Inferior parietal cortex (tissue), 1 donor: ENCODE measurements around the gene PITRM1.
"Not testable (repeated sequence)": the region's sequence is repeated elsewhere in the genome, so short reads cannot be mapped to it uniquely, and the experiment has no call there.

Source experiments
- DNase-seq: peaks from one replicate; pipeline ENCODE4 v3.0.0-alpha.2; 2016; ENCODE audit errors: extremely low spot score

The PITRM1 gene

DNA sequence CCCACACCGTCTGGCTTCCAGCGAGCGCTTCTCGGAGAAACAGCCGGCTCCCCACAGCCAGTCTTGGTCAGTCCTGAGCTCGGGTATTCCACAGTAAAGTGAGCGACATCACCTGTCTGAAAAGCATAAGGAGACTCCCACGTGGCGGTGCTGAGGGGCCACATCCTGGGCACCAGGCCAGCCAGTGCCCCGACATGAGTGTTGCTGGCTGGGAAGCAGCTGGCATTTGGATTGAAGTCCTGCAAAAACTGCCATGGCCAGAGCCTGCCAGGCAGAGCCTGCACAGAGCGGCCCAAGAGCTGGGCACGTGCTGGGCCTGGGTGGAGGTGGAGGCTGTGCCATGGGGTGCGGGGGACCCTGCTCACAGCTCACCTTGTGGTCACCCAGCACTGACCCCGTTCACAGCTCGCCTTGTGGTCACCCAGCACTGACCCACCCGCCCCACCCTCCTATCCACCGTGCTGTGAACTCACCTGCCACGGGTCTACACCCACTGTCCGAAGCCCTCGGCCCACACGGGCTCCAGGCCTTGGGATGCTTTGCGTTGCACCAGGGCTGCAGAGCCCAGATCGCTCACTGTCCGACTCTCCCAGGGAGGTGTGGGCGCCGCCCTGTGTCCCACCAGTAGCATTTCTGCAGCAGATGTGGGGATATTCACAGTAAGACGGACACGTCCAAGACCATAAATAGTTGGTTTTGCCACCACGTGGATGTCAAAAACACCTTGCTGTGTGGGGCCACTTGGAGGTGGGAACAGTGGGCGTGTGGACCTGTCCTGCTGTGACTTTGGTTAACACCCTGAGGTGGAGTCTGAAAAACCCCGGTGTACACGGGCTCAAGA is 48.8 kb downstream of the PITRM1 start:
- no peak for DNase-seq

DNA sequence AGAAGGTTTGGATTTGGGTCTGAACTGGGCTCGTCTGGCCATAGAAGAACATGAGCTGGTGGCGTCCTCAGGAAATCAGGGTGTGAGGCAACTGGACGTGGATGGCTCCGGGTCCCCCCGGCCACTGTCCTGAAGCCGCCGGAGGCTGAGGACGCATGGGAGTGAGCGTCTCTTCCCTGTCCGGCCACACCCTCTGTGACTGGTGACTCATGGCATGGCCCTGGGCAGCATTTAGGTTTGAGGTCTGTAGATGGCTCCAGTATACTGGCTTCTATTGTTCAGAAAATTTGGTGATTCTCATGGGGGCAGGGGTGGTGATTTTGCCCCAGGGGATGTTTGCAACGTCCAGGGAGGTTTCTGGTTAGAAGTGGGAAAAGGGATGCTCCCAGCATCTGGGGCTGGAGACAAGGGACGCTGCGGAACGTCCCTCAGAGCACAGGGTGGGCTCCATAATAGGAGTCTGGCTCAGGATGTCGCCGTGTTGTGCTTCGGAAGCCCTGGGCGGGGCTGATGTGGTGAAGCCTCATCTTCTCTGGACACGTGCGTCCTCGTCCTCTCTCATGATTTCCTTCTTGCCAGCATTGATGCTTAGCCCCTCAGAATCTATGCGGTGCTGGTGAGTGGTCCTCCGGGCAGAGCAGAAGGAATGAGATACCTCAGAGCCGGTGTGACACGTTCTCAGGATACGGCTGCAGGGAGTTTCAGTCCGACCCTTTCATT is 49.9 kb downstream of the PITRM1 start:
- no peak for DNase-seq

DNA sequence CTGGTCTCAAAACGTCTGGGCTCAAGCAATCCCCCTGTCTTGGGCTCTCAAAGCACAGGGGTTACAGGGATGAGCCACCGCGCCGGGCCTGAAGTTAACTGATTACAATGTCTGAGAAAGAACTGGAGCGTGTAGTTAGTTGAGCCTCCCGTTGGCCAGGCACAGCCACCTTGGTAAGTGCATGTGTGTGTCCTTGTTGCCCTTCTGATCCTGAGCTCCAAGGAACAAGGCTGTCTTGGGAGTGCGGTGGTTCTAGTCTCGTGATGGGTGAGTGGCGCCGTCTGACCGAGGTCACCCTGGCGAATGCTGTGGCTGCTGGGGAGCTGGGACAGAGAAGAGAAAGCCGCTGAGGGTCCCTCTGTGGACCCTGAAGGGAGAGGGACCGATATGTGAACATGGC is 50.5 kb downstream of the PITRM1 start:
- DNase-seq, result no peak

DNA sequence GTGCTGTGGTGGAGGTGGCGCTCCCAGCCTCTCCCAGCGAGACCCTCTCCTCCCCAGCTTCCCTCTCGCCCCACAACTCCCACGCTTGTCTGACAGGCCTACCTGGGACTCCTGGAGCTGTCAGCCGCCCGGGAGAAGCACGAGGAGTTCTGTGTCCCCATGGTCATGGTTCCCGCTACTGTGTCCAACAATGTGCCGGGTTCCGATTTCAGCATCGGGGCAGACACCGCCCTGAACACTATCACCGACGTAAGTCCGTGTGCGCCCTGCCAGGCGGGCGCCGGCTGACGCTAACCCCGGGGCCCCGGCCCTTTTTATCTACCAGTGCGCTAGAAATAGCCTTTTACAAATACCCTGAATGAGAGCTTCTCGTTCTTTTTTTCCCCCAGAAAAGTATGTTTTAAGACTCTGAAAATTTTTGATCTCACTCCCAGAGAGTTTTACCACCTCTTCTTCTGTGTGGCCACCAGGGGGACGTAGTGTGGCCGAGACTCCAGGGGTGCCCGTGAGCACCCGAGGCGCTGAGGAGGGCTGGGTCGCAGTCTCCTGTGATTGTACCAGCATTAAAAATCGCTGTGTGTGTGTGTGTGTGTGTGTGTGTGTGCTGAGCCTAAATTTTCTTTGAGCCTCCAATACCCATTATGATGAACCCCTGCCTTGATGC is 52.7 kb downstream of the PITRM1 start:
- no peak for DNase-seq

DNA sequence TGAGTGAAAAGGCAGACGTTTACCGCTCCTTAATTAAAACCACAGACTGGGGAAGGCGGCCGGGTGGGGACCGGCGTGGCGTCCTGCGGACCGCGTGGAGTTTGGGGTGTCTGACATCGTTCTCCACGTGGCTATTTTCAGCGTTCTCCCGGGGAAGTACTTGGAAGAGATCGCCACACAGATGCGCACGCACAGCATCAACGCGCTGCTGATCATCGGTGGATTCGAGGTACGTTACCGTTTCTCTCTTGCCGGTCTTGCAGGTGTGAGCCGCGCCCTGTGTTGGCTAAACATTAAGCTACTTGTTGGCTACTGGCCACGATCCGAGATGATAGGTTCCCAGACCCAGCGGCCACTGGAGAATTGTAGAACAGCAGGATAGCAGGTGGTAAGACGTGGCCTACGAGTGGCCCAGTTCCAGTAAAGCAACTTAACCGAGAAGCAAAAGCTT is 53.9 kb downstream of the PITRM1 start:
- no peak for DNase-seq

DNA sequence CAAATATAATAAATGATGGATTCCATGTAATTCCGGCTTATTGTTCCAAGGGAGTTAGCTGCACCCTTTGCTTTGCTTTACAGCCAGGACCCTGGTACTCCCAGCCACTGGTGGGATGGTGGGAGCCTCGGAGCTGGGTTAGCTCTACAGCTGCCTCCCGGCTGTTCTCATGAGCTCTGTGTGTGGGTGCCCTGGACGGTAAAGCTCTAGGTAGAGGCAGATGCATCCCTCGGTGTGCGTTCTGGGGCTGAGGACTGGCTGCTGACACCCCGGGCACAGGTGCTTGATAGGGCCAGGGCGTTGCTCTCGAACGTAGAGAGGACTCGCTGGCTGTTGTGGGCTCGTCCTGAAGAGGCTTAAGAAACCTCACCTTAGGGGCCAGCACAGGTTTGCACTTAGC is 55.1 kb downstream of the PITRM1 start:
- DNase-seq, result no peak

DNA sequence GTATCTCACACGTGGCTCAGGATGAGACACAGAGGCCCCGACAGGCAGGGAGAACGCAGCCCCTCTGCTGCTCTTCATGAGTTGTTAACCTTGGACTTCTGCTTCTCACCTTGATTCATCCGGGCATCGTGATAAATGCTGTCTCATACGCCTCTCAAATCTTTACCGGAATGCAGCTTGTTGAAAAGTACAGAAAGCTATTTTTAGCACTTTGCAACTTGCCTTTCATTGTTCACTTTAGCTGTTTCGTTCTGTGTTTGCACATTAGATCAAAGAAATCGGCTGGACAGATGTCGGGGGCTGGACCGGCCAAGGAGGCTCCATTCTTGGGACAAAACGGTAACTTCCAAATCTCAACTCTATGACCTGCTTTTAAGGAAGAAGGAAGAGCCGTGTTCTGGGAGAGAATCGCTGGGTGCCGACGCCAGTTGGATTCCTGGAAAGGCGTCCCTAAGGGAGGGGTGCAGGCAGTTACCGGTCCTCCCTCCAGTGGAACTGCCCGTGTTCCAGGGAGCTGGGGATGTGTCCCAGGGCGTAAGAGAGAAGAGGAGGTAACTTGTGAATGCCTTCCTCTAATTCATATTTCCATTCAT is 56.0 kb downstream of the PITRM1 start:
- DNase-seq, result no peak

DNA sequence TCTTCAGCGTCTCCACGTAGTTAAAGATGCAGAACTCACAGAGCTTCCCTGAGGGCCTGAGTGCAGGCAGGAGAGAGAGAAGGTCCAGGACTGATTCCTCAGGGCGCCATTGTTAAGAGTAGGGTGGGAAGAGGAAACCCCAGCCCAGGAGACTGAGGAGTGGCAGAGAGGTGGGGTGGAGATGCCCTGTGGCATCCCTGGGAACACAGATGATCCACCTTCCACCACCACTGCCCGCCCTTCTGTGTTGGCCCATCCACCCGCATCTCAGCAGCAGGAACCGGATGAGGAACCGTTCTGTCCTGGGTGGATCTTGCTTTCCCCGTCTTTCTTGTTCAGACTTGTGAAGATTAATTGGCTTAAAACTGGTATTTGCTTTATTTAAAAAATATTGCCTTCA is 56.9 kb downstream of the PITRM1 start:
- DNase-seq, result no peak

DNA sequence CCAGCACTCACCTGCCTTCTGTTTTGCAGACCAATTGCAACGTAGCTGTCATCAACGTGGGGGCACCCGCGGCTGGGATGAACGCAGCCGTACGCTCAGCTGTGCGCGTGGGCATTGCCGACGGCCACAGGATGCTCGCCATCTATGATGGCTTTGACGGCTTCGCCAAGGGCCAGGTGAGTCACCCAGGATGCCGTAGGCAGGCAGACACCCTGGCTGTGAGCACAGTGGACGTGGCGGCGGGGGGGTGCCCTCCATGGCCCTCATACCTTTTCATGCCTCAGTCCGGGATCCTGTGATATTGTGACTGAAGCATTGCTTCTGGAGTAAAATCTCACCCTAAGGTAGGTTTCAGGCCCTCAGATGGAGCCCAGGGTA is 59.2 kb downstream of the PITRM1 start:
- DNase-seq, result no peak

DNA sequence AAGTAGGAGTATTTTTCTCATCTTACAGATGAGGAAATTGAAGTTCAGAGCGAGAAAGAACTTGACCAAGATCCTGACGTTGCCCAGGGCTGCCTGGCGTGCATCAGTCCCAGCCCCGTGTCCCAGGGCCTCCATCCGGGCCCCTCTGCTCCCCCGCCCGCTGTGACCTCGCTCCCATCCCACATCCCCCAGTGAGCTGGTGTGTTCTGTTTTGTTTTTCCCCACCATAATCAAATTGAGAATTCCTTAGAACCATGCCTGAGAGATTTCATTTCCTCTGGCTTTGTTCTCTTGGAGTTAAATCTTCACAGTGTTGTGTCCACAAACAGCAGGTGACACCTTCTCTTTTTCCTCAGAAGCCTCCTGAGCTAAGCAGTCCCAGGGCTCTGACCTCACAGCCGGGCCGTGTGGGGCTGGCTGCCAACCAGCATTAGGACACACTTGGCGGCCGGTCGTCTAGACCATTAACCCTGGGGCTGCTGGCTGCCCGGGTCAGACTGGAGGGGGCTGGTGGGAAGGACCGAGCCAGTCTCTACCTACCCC is 60.9 kb downstream of the PITRM1 start:
- DNase-seq, result no peak

DNA sequence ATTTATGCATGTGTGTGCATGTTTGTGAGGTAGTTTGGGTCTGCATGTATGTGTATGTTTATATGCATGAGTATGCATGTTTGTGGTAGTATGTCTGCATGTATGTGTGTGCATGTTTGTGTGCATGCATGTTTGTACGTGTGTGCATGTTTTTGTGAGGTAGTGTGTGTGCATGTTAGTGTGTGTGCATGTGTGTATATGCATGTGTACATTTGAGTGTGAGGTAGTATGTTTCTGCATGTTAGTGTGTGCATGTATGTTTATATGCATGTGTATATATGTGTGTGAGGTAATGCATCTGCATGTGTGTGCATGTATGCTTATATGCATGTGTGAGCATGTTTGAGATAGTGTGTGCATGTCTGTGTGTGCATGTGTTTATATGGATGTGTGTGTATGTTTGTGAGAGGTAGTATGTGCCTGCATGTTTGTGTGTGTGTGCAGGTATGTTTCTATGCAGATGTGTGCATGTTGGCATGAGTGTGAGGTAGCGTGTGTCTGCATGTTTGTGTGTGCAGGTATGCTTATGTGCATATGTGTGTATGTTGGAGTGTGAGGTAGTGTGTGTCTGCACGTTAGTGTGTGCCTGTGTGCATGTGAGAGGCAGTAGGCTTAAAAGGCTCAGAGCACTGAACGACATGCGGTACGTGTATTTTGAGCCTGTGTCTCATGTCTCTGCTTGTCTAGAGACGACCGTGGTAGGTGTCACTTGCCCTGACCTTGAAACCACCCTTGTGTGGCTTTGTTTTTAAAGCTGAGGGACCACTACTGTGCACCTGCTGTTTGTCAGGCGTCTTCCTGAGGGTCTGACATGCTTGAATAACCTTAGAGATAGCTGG is 61.6 kb downstream of the PITRM1 start:
- no peak for DNase-seq

DNA sequence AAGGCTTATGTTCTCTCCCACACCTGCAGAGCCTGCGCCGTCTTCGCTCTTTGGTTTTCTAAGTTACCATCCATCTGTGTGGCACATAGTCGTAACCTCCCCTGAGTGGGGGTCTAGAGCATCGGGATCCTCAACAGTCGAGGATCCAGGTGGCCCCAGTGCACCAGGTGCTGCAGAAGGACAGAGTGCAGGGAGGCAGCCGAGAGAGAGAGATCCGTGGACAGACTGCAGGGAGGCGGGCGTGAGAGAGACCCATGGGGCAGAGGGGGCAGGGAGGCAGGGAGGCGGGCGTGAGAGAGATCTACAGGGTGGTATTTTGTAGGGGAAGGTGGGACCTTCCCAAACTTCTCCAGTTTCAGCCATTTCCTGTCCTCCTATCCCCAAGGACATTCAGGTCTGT is 62.9 kb downstream of the PITRM1 start:
- no peak for DNase-seq

DNA sequence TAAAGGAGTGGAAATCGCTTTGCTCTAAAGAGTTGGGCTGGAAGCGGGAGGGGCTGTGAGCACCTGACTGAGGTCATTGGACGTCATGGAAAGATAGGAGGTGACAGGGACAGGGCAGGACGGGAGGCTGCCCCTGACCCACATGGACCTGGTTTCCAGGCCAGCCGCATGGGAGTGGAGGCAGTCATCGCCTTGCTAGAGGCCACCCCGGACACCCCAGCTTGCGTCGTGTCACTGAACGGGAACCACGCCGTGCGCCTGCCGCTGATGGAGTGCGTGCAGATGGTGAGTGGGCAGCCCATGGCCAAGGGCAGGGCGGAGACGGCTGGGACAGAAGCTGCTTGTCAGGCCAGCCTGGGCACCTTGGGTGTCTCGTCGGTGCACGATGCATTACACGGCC is 63.4 kb downstream of the PITRM1 start:
- DNase-seq, result no peak

DNA sequence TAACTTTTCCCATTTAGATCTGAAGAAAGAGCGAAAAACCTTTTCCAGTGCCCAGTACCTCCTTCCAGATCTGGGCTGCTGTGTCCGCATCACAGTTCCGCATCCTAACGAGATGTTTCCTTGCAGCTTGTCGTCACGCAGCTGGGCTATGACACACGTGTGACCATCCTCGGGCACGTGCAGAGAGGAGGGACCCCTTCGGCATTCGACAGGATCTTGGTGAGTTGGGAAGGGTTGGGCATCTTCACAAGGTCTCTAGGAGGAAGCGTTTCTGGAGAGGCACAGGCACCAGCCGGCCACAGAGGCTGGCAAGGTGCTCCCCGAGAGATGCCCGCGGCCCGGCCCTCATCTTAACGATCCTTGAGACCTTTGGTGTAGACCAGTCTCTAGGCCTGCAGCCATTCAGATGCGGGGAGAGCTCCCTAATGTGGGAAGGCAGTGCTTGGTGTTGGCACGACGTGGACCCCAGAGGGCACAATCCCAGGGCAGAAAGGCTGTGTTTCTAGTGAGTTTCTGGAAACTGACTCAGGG is 63.9 kb downstream of the PITRM1 start:
- DNase-seq, result no peak

DNA sequence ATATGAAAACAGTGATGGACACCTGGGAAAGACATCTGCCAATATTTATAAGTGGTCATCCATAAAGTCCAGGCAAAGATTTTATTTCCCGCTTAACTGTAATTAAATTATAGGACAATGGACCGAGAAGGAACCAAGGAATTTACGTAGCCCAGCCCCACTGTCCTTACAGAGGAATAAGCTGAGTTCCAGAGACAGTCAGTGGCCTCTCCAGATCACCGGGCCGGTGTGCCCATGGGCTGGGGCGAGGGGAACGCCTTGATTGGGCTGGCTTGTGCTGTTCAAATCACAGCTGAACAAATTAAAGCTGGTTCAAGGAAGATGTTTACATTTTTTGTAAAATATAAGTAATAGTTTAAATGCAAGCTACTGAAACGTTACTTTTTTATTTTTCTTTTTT is 64.5 kb downstream of the PITRM1 start:
- no peak for DNase-seq

DNA sequence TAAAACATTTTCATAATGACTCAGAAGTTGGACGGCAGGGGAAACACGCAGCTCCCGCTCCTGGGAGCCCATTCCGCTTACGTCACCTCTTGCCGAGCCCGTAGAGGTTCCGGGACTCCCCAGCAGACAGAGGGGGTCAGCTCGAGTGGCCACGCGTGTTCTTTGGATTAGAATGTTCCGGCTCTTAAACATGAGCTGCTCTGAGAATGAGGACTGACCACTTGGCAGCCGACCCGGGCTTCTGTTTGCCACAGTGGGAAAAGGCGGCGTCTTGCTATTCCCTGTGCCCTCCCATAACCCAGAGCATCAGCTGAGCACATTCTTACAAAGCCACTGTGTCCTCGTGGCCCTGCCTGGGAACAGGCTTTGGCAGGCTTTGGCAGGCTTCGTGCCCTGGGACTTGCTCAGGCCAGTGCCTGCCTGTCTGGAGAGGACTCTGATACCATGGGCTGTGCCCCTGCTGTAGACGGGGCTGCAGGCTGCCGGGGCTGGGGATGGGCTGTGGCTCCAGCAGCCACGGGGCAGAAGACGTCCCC is 65.1 kb downstream of the PITRM1 start:
- peak; percentile 67 for DNase-seq

DNA sequence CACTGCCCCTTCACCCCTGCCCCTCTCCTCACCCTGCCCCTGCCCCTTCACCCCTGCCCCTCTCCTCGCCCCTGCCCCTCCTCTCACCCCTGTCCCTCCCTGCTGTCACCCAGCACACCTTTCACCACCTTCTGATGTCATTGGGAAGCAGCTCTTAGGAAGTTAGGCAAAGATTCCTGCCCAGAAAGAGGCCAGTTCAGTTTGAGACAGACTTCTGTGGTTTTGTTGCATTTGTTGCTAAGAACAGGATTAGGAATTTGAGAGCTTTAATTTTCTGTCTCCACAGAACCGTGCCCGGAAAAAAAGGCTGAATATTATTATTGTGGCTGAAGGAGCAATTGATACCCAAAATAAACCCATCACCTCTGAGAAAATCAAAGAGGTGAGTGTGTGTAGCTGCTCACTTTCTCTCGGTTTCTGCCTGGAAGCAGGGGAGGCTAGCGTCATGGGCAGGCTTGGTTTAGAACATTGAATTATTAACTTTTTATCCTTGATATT is 65.6 kb downstream of the PITRM1 start:
- no peak for DNase-seq

DNA sequence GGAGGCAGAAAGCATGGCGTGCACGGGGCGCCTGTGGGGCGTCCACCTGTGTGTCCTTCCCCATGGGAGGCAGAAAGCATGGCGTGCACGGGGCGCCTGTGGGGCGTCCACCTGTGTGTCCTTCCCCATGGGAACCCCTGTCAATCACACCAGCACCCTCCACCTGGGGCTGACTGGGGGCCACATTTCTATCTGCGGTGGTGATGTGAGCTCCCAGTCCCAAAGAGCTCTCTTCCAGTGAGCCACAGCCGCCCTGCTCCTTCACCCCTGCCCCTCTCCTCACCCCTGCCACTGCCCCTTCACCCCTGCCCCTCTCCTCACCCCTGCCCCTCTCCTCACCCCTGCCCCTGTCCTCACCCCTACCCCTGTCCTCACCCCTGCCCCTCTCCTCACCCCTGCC is 66.3 kb downstream of the PITRM1 start:
- DNase-seq, result not testable (repeated sequence)

DNA sequence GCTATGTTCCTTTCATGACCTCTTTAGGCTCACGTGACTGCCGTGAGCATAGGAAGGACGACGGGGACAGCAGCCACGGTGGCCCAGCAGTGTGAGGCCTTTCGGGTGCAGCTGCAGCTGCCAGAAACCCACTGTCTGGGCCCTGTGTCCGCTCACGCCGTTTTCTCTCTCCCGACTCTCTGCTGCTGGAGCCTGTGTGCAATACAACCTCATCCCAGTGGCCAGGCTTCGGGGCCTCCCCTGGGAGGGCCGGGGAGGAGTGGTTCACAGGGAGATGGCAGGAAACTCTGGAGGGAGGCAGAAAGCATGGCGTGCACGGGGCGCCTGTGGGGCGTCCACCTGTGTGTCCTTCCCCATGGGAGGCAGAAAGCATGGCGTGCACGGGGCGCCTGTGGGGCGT is 66.7 kb downstream of the PITRM1 start:
- no peak for DNase-seq

DNA sequence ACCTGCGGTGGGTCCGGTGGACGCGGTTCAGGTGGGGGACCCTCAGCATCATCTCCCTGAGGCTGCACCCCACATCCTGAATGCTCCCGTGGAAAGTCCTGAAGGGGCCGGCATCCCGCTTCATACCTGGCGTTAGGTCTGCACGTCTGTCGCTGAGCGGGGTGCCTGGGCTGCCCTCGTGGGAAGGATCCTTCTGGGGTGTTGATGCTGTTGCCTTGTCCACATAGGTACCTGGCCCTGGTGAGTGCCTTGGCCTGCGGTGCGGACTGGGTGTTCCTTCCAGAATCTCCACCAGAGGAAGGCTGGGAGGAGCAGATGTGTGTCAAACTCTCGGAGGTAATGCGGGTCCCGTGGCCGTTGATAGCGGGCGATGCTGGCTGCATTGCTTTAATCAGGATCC is 67.4 kb downstream of the PITRM1 start:
- DNase-seq, result no peak
